ENCODE measurements around the gene KBTBD6. TPM values are rescaled to one million over a fixed set of nuclear protein-coding genes. Genes with fewer than 3 reads are reported as not detected.
"Not testable (repeated sequence)": the region's sequence is repeated elsewhere in the genome, so short reads cannot be mapped to it uniquely, and the experiment has no call there.

KBTBD6 gene
- total and polyA plus RNA-seq, 4 donors, result 2.4 to 7.7 (median 3.7) TPM

DNA sequence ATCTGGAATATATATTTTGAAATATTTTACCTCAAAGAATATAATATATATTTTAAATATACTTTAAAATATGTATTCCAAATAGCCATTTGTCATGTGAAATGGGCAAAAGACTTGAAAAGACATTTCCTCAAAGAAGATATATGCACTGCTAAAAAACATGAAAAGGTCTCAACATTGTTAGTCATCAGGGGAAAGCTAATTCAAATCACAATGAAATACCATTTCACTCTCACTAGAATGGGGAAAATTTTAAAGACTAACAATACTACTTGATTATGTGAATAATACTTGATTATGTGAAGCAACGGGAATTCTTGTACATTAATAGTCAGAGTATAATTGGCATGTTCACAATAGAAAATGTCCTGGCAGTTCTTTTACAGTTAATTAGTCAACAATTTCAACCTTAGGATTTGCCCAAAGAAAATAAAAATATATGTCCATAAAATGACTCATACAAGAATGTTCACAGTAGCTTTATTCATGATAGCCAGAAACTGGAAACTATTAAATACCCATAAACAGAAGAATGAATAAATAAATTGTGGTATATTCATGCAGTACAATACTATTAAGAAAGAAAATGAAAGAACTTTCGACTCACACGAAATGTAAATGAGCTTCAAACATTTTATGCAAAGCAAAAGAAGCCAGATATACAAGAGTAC is 6.8 kb upstream of the KBTBD6 start:
- H3K27ac ChIP-seq (ENCODE audit: low read depth in 1 of 2, low read length in 2 of 2), result no peak overlapping the region
- intact Hi-C loops (cut with DNase I), result no loop called here
- H3K4me3 ChIP-seq (ENCODE audit: low read length in 2 of 2), result no peak overlapping the region
- H3K36me3 ChIP-seq (ENCODE audit: control insufficient read depth in 1 of 2, insufficient read depth in 2 of 2, low read length in 1 of 2), result no peaks in the 10 kb centered on the region
- H3K27me3 ChIP-seq (ENCODE audit: control insufficient read depth in 1 of 2, insufficient read depth in 2 of 2, low read length in 1 of 2), result no peaks in the 10 kb centered on the region
- DNase-seq, result no peak
- H3K4me1 ChIP-seq (ENCODE audit: control insufficient read depth in 1 of 2, insufficient read depth in 2 of 2, low read length in 2 of 2), result no peaks in the 10 kb centered on the region
- ATAC-seq (ENCODE audit: low FRiP score), result no peak
- 79% methylated on average over 3 of the region's 3 CpGs for WGBS, 2 donors
- no peaks in the 10 kb centered on the region for H3K9me3 ChIP-seq (ENCODE audit: control insufficient read depth, low read length)

DNA sequence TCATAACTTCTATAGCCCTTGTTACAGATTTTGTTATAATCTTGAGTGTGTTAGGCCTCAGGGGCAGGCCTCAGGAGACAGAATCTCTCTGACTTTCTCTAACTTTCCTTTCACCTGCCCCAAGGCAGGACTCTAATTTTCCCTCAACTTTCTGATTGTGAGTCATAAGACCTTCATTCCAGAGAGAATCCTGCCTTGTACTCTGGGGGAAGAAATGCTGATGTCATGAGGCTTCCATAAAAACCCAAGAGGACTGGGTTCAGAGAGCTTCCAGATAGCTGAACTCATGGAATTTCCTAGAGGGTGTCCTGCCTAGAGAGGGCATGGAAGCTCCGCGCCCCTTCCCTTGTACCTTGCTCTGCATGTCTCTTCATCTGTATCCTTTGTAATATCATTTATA is 5.3 kb upstream of the KBTBD6 start:
- no peaks in the 10 kb centered on the region for H3K9me3 ChIP-seq (ENCODE audit: control insufficient read depth, low read length)
- intact Hi-C loops (cut with DNase I), result no loop called here
- H3K36me3 ChIP-seq (ENCODE audit: control insufficient read depth in 1 of 2, insufficient read depth in 2 of 2, low read length in 1 of 2), result no peaks in the 10 kb centered on the region
- ATAC-seq (ENCODE audit: low FRiP score) (no peak), DNase-seq (no peak)
- no peak overlapping the region for H3K27ac ChIP-seq (ENCODE audit: low read depth in 1 of 2, low read length in 2 of 2)
- no peak overlapping the region for H3K4me3 ChIP-seq (ENCODE audit: low read length in 2 of 2)
- no peaks in the 10 kb centered on the region for H3K4me1 ChIP-seq (ENCODE audit: control insufficient read depth in 1 of 2, insufficient read depth in 2 of 2, low read length in 2 of 2)
- H3K27me3 ChIP-seq (ENCODE audit: control insufficient read depth in 1 of 2, insufficient read depth in 2 of 2, low read length in 1 of 2), result no peaks in the 10 kb centered on the region
- 97% methylated on average over 2 of the region's 2 CpGs for WGBS, 2 donors

GRCh38 chr13:41137241-41137640 is 4.6 kb upstream of the KBTBD6 start:
- DNase-seq (no peak), ATAC-seq (ENCODE audit: low FRiP score) (no peak)
- H3K36me3 ChIP-seq (ENCODE audit: control insufficient read depth in 1 of 2, insufficient read depth in 2 of 2, low read length in 1 of 2), result no peaks in the 10 kb centered on the region
- 68 to 77% methylated on average over 3 of the region's 3 CpGs for WGBS, 2 donors
- no peaks in the 10 kb centered on the region for H3K4me1 ChIP-seq (ENCODE audit: control insufficient read depth in 1 of 2, insufficient read depth in 2 of 2, low read length in 2 of 2)
- intact Hi-C loops (cut with DNase I), result no loop called here
- no peak overlapping the region for H3K27ac ChIP-seq (ENCODE audit: low read depth in 1 of 2, low read length in 2 of 2)
- H3K4me3 ChIP-seq (ENCODE audit: low read length in 2 of 2), result no peak overlapping the region
- H3K27me3 ChIP-seq (ENCODE audit: control insufficient read depth in 1 of 2, insufficient read depth in 2 of 2, low read length in 1 of 2), result no peaks in the 10 kb centered on the region
- no peaks in the 10 kb centered on the region for H3K9me3 ChIP-seq (ENCODE audit: control insufficient read depth, low read length)

DNA sequence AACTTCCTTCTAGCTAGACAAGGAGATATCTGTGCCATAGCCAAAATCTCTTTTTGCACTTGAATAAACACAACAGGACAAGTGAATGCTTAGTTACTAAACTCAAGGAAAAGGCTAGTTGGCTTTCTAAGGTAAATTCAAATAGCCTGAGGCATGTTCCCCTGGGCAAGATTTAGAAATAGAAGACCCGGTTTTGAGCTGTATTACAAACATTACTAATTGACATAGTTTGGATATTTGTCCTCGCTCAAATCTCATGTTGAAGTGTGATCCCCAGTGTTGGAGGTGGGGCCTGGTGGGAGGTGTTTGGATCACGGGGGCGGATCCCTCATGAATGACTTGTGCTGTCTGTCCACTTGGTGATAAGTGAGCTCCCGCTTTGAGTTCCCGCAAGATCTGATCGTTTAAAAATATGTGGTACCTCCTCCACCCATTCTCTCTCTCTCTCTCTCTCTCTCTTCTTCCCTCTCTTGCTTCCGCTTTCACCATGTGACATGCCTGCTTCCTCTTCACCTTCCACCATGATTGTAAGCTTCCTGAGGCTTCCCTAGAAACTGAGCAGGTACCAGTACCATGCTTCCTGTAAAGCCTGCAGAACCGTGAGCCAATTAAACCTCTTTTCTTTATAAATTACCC is 3.9 kb upstream of the KBTBD6 start:
- no peaks in the 10 kb centered on the region for H3K4me1 ChIP-seq (ENCODE audit: control insufficient read depth in 1 of 2, insufficient read depth in 2 of 2, low read length in 2 of 2)
- H3K27ac ChIP-seq (ENCODE audit: low read depth in 1 of 2, low read length in 2 of 2), result no peak overlapping the region
- H3K36me3 ChIP-seq (ENCODE audit: control insufficient read depth in 1 of 2, insufficient read depth in 2 of 2, low read length in 1 of 2), result no peaks in the 10 kb centered on the region
- no peak overlapping the region for H3K4me3 ChIP-seq (ENCODE audit: low read length in 2 of 2)
- WGBS, 2 donors, result 87 to 89% methylated on average over 9 of the region's 9 CpGs
- H3K27me3 ChIP-seq (ENCODE audit: control insufficient read depth in 1 of 2, insufficient read depth in 2 of 2, low read length in 1 of 2), result no peaks in the 10 kb centered on the region
- intact Hi-C loops (cut with DNase I), result no loop called here
- ATAC-seq (ENCODE audit: low FRiP score) (no peak), DNase-seq (no peak)
- no peaks in the 10 kb centered on the region for H3K9me3 ChIP-seq (ENCODE audit: control insufficient read depth, low read length)

- Histone ChIP-seq H3K9me3 (ENCODE audit: control insufficient read depth, low read length) (no peaks in the 10 kb centered on the region), H3K27me3 (ENCODE audit: control insufficient read depth in 1 of 2, insufficient read depth in 2 of 2, low read length in 1 of 2) (no peaks in the 10 kb centered on the region), H3K27ac (ENCODE audit: low read depth in 1 of 2, low read length in 2 of 2) (no peak overlapping the region), H3K4me1 (ENCODE audit: control insufficient read depth in 1 of 2, insufficient read depth in 2 of 2, low read length in 2 of 2) (peaks cover 0 to 7% of the 10 kb centered on the region in 2 donors), H3K36me3 (ENCODE audit: control insufficient read depth in 1 of 2, insufficient read depth in 2 of 2, low read length in 1 of 2) (no peaks in the 10 kb centered on the region), H3K4me3 (ENCODE audit: low read length in 2 of 2) (no peak overlapping the region)
- no peak for ATAC-seq (ENCODE audit: low FRiP score)
- intact Hi-C loops (cut with DNase I), result loop anchor here (2.0 to 5.0 kb wide), 3 partner anchors 58 to 72 kb away; partner anchors contain the start of genes KBTBD7 (in 2 of the 2) and WBP4 (in 1 of the 2)
- 91 to 93% methylated on average over 6 of the region's 6 CpGs for WGBS, 2 donors
- DNase-seq, result no peak
Observed at GRCh38 chr13:41133951-41134350, 1.3 kb upstream of the KBTBD6 start.

DNA sequence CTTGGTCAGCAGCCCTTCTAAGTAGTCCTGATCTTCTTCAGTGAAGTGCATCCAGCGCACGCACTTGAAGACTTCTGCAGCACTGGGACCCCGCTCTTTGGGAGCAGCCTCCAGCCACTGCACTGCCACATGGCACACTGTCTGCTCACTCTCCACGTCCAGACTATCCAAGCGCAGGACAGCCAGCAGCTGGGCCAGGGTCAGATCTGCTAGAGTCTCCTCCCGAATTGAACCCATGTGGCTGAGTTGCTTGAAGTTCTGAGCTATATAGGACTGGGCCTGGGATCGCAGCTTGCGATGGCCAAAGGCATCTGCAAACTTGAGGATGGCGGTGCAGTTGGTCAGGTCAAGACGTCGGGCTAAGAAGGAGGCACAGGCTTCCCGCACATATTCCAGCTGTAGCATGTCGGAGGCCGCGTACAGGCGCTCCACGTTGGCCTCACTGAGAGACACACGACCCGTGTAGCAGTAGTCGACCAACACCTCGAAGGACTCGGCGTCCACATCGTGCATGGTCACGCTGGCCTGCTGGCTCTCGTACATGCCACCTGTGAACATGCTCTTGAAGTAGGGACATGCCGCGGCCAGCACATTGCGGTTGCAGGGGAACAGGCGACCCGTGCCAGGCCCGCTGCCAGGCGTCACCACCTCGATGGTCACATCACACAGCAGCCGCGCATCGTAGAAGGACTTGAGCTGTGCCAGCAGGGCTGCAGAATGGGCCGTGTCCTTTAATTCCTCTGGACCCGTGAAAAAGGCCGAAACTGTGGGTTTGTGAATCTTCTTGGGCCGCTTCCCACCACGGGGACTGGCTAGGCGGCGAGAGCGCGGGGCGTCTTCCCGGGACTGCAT is 716 bp downstream of the KBTBD6 start:
- not testable (repeated sequence) for DNase-seq; H3K9me3 ChIP-seq (ENCODE audit: control insufficient read depth, low read length); H3K36me3 ChIP-seq (ENCODE audit: control insufficient read depth in 1 of 2, insufficient read depth in 2 of 2, low read length in 1 of 2); H3K27me3 ChIP-seq (ENCODE audit: control insufficient read depth in 1 of 2, insufficient read depth in 2 of 2, low read length in 1 of 2); H3K4me1 ChIP-seq (ENCODE audit: control insufficient read depth in 1 of 2, insufficient read depth in 2 of 2, low read length in 2 of 2)
- intact Hi-C loops (cut with DNase I), result loop anchor here (2.0 to 5.0 kb wide), 3 partner anchors 60 to 70 kb away; partner anchors contain the start of genes KBTBD7 (in 2 of the 2) and WBP4 (in 1 of the 2)
- peak; percentile 51 for ATAC-seq (ENCODE audit: low FRiP score)
- Histone ChIP-seq H3K27ac (ENCODE audit: low read depth in 1 of 2, low read length in 2 of 2) (peak overlapping the region in 1 of 2 donors; percentile 80), H3K4me3 (ENCODE audit: low read length in 2 of 2) (peak overlapping the region; percentile 42 to 61)
- 25% methylated on average over 48 of the region's 48 CpGs for WGBS, 2 donors

DNA sequence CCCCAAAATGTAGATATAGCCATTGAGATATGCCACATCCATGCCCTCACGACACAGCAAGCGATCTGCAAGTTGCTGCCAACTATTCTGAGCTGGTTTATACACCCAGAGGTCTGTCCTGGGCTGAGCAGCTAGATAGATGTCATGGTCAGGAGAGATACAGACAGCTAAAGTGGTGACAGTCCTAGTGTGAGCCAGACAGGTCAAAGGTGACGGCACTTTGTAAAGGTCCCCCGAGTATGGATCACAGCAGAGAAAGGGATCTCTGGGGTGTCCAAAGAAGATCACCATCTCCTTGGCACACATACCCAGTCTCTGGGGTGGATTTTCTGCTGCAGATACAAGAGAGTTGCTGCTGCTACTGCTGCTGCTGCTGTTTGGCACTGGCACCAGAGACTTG is 1.4 kb downstream of the KBTBD6 start:
- not testable (repeated sequence) for DNase-seq; ATAC-seq (ENCODE audit: low FRiP score); H3K9me3 ChIP-seq (ENCODE audit: control insufficient read depth, low read length); H3K4me3 ChIP-seq (ENCODE audit: low read length in 2 of 2); H3K27me3 ChIP-seq (ENCODE audit: control insufficient read depth in 1 of 2, insufficient read depth in 2 of 2, low read length in 1 of 2); H3K27ac ChIP-seq (ENCODE audit: low read depth in 1 of 2, low read length in 2 of 2); H3K4me1 ChIP-seq (ENCODE audit: control insufficient read depth in 1 of 2, insufficient read depth in 2 of 2, low read length in 2 of 2); H3K36me3 ChIP-seq (ENCODE audit: control insufficient read depth in 1 of 2, insufficient read depth in 2 of 2, low read length in 1 of 2)
- intact Hi-C loops (cut with DNase I), result loop anchor here (5.0 kb wide), 2 partner anchors 61 to 69 kb away; partner anchors contain the start of genes KBTBD7 (in 1 of the 2) and WBP4 (in 1 of the 2)
- WGBS, 2 donors, result 88 to 92% methylated on average over 4 of the region's 4 CpGs

DNA sequence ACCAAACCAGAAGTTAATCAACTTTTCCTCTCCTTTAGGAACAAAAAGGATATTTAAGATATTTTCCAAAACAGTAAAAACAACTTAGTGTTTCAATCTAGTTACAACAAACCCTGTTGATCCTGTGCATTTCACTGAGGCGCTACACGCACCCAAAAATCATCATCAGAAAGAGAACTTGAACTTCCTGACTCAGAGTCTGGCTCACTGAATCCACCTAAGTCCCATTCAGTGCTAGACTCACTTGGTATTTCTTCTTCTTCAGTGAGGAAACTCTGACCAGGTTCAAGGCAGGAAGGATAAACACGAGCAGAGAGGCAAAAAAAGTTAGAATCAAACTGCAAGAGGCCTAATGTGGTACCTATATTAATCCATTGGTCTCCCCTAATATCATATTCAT is 2.2 kb downstream of the KBTBD6 start:
- DNase-seq, result no peak
- intact Hi-C loops (cut with DNase I), result loop anchor here (5.0 kb wide), 2 partner anchors 62 to 68 kb away; partner anchors contain the start of genes KBTBD7 (in 1 of the 2) and WBP4 (in 1 of the 2)
- Histone ChIP-seq H3K27ac (ENCODE audit: low read depth in 1 of 2, low read length in 2 of 2) (no peak overlapping the region), H3K36me3 (ENCODE audit: control insufficient read depth in 1 of 2, insufficient read depth in 2 of 2, low read length in 1 of 2) (no peaks in the 10 kb centered on the region), H3K4me3 (ENCODE audit: low read length in 2 of 2) (no peak overlapping the region), H3K9me3 (ENCODE audit: control insufficient read depth, low read length) (no peaks in the 10 kb centered on the region), H3K27me3 (ENCODE audit: control insufficient read depth in 1 of 2, insufficient read depth in 2 of 2, low read length in 1 of 2) (no peaks in the 10 kb centered on the region), H3K4me1 (ENCODE audit: control insufficient read depth in 1 of 2, insufficient read depth in 2 of 2, low read length in 2 of 2) (peaks cover 3 to 7% of the 10 kb centered on the region in 2 donors)
- 81 to 83% methylated on average over 3 of the region's 3 CpGs for WGBS, 2 donors
- no peak for ATAC-seq (ENCODE audit: low FRiP score)
